Keratinocyte (primary cell): ENCODE results near the gene APC. TPM values are rescaled to one million over a fixed set of nuclear protein-coding genes. Genes with fewer than 3 reads are reported as not detected.

Experiments used
- DNase-seq: peaks from one replicate; pipeline ENCODE4 v3.0.0-alpha.2; 2011; ENCODE audit warnings: low read depth, missing footprints, low spot score
- FAIRE-seq: peaks from 2 replicates; lab custom pipeline; 2011; peaks lifted over from hg19 to GRCh38; lab: Jason Lieb, UNC
- H2AFZ ChIP-seq: 2 replicates; pipeline ENCODE4 v1.6.0; 2012; ENCODE audit warnings: low read length, control low read depth, inconsistent platforms; ENCODE audit not compliant: control insufficient read depth
- H3K27ac ChIP-seq: 2 replicates; pipeline ENCODE4 v1.5.1; 2011; ENCODE audit warnings: low read length; ENCODE audit not compliant: control insufficient read depth, insufficient read depth
- H3K27me3 ChIP-seq: 3 replicates; pipeline ENCODE4 v1.6.0; 2011; ENCODE audit warnings: low read length; ENCODE audit not compliant: control insufficient read depth, insufficient read depth; ENCODE audit errors: extremely low read depth
- H3K36me3 ChIP-seq, 2 experiments: 2 replicates in 1 of 2; 3 replicates in 1 of 2; pipeline ENCODE4 v1.5.1; 2011; ENCODE audit warnings: low read length in 2 of 2, mild to moderate bottlenecking in 1 of 2; ENCODE audit not compliant: control insufficient read depth in 2 of 2, insufficient read depth in 2 of 2; ENCODE audit errors: extremely low read depth in 1 of 2
- H3K4me1 ChIP-seq: 3 replicates; pipeline ENCODE4 v1.5.1; 2011; ENCODE audit warnings: low read length; ENCODE audit not compliant: control insufficient read depth, insufficient read depth; ENCODE audit errors: extremely low read depth
- H3K4me2 ChIP-seq: 3 replicates; pipeline ENCODE4 v1.6.0; 2011; ENCODE audit warnings: low read depth, low read length; ENCODE audit not compliant: control insufficient read depth, insufficient read depth; ENCODE audit errors: extremely low read depth
- H3K4me3 ChIP-seq, 3 experiments: fragments of 200-600 bp in 1 of 3; sonication (generic) in 1 of 3; 2 replicates in 2 of 3; 3 replicates in 1 of 3; pipeline ENCODE4 v1.5.1; 2011 to 2016; ENCODE audit warnings: low read length in 3 of 3, mild to moderate bottlenecking in 3 of 3, control low read depth in 2 of 3, inconsistent platforms in 1 of 3, low read depth in 1 of 3, mixed read lengths in 1 of 3, mixed run types in 1 of 3, moderate library complexity in 1 of 3; ENCODE audit not compliant: control insufficient read depth in 2 of 3, insufficient read depth in 2 of 3; ENCODE audit errors: extremely low read depth in 1 of 3
- H3K79me2 ChIP-seq: 2 replicates; pipeline ENCODE4 v1.6.0; 2012; ENCODE audit warnings: low read length; ENCODE audit not compliant: control insufficient read depth, insufficient read depth
- H3K9ac ChIP-seq: 3 replicates; pipeline ENCODE4 v1.6.0; 2011; ENCODE audit warnings: low read length; ENCODE audit not compliant: control insufficient read depth, insufficient read depth; ENCODE audit errors: extremely low read depth
- H3K9me1 ChIP-seq: 3 replicates; pipeline ENCODE4 v1.6.0; 2011; ENCODE audit warnings: low read length; ENCODE audit not compliant: control insufficient read depth, insufficient read depth; ENCODE audit errors: extremely low read depth
- H3K9me3 ChIP-seq: 2 replicates; pipeline ENCODE4 v1.5.1; 2012; ENCODE audit warnings: low read depth, low read length; ENCODE audit not compliant: control insufficient read depth
- H4K20me1 ChIP-seq: 3 replicates; pipeline ENCODE4 v1.6.0; 2011; ENCODE audit warnings: low read length; ENCODE audit not compliant: control insufficient read depth, insufficient read depth; ENCODE audit errors: extremely low read depth
- CTCF ChIP-seq, 3 experiments: IDR thresholded peaks in 1 of 3; conservative IDR thresholded peaks in 1 of 3; optimal IDR thresholded peaks in 1 of 3; 2 replicates in 2 of 3; 3 replicates in 1 of 3; pipeline versions ENCODE3 to v1.5.1; 2011; ENCODE audit warnings: low read length in 3 of 3, mild to moderate bottlenecking in 3 of 3, moderate library complexity in 2 of 3, control low read depth in 1 of 3, inconsistent platforms in 1 of 3; ENCODE audit not compliant: insufficient read depth in 2 of 3; ENCODE audit errors: extremely low read depth in 1 of 3
- EZH2 ChIP-seq: IDR thresholded peaks from one replicate; pipeline ENCODE4 v1.6.1; 2012; ENCODE audit warnings: inconsistent platforms, mild to moderate bottlenecking, low read length, moderate library complexity
- dilution Hi-C: fragments of 300-500 bp; cut with MboI; formaldehyde crosslinking; loops from one replicate; pipeline ENCODE4 v1.7.0; 2020; ENCODE audit warnings: low sequenced_read_pairs; ENCODE audit not compliant: extremely low pct_ligation_motif_present
- polyA plus RNA-seq, 5 experiments: library from polyadenylated mRNA; depleted of rRNA in 3 of 5; stranded (reverse) in 3 of 5; stranded (forward) in 1 of 5; unstranded in 1 of 5; fragments of >200 nt; gene quantifications; 1 replicate in 1 of 5; 2 replicates in 3 of 5; 3 replicates in 1 of 5; pipeline versions ENCODE4 v1.2.1 to v1.2.3, GENCODE V29; 2011 to 2012; ENCODE audit warnings: missing spikeins in 2 of 5, low read depth in 1 of 5, low replicate concordance in 1 of 5
- small RNA-seq, 3 experiments: library from RNA; depleted of rRNA; stranded (forward); fragments of <200 nt; gene quantifications; one replicate each; pipeline ENCODE3, GENCODE V24; 2012; ENCODE audit warnings: low read depth in 3 of 3, low replicate concordance in 1 of 3; ENCODE audit not compliant: insufficient read length in 3 of 3

Gene APC
- polyA plus RNA-seq, 1 donor (not counting 4 experiments of a cell fraction or from before 2014, with no cell fraction given) = 16.5 TPM

DNA sequence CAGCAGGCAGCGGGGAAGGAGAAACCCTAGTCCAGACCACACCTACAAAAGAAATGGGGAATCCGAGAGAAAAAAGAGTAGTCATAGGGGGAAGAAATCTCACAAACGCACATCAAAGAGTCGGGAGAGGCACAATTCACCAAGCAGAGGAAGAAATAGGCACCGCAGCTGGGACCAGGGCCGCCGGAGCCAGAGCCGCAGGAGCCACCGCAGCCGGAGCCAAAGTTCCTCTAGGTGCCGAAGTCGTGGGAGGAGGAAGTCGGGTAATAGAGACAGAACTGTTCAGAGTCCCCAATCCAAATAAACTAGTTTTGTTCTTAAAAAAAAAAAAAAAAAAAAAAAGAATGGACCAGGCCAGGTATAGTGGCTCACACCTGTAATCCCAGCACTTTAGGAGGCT is 155.1 kb downstream of the APC start:
- H2AFZ ChIP-seq = no peak overlapping the region
- H3K9ac ChIP-seq = no peak overlapping the region
- H3K4me3 ChIP-seq = no peak overlapping the region
- H4K20me1 ChIP-seq = no peaks in the 10 kb centered on the region
- FAIRE-seq = no peak
- DNase-seq = no peak
- no peaks in the 10 kb centered on the region for H3K27me3 ChIP-seq
- no peaks in the 10 kb centered on the region for H3K9me3 ChIP-seq
- no peak overlapping the region for H3K27ac ChIP-seq
- dilution Hi-C loops = no loop called here
- peaks cover 10 to 14% of the 10 kb centered on the region in 2 experiments for H3K36me3 ChIP-seq
- TF ChIP-seq CTCF (optimal IDR thresholded peaks at IDR 0.05 in 1 of 3, IDR thresholded peaks at IDR 0.05 in 1 of 3, conservative IDR thresholded peaks at IDR 0.05 in 1 of 3; ENCODE audit: extremely low read depth in 1 of 3, insufficient read depth in 2 of 3, low read length in 3 of 3) (no peak), EZH2 (no peak)
- no peaks in the 10 kb centered on the region for H3K4me1 ChIP-seq
- no peak overlapping the region for H3K4me2 ChIP-seq
- H3K79me2 ChIP-seq = peaks cover 18% of the 10 kb centered on the region
- no peaks in the 10 kb centered on the region for H3K9me1 ChIP-seq

- FAIRE-seq = no peak
- H3K27ac ChIP-seq = no peak overlapping the region
- H4K20me1 ChIP-seq = no peaks in the 10 kb centered on the region
- peaks cover 15% of the 10 kb centered on the region for H3K79me2 ChIP-seq
- DNase-seq = no peak
- H3K27me3 ChIP-seq = no peaks in the 10 kb centered on the region
- no peak overlapping the region for H3K4me2 ChIP-seq
- TF ChIP-seq EZH2 (no peak), CTCF (optimal IDR thresholded peaks at IDR 0.05 in 1 of 3, IDR thresholded peaks at IDR 0.05 in 1 of 3, conservative IDR thresholded peaks at IDR 0.05 in 1 of 3; ENCODE audit: extremely low read depth in 1 of 3, insufficient read depth in 2 of 3, low read length in 3 of 3) (no peak)
- no peaks in the 10 kb centered on the region for H3K9me1 ChIP-seq
- dilution Hi-C loops = no loop called here
- H3K9me3 ChIP-seq = no peaks in the 10 kb centered on the region
- H3K36me3 ChIP-seq = peaks cover 14% of the 10 kb centered on the region in 2 experiments
- no peak overlapping the region for H2AFZ ChIP-seq
- H3K4me3 ChIP-seq = no peak overlapping the region
- H3K4me1 ChIP-seq = no peaks in the 10 kb centered on the region
- H3K9ac ChIP-seq = no peak overlapping the region
Observed at GRCh38 chr5:112895682-112896081, 158.0 kb downstream of the APC start.

Small RNA genes lying within 50 kb of the gene (small RNA-seq; reads per million reads assigned to genes)
- 0 reads per million in 3 experiments for gene RNU6-482P

Other genes with a start within 250 kb of the APC start
- 55.3 to 93.7 TPM (median 72.8 TPM) in 3 replicates for gene SRP19, start 123.4 kb downstream of the APC start, polyA plus RNA-seq
- 174 to 393 TPM (median 298 TPM) in 3 replicates for gene REEP5, start 184.3 kb downstream of the APC start, polyA plus RNA-seq
- gene DCP2, start 238.9 kb downstream of the APC start, polyA plus RNA-seq = 6.7 to 11.8 TPM (median 10.1 TPM) in 3 replicates